Stimulated activated CD4-positive, alpha-beta T cell treated with anti-CD3 and anti-CD28 coated beads, Interleukin-2, amount 100 ng/mL, for 4 hours (primary cell): Measurements from ENCODE around the gene PC.
A peak's percentile ranks its signal among the peaks of the same experiment; 100 is the strongest.

Experiments
- DNase-seq: peaks from one replicate; pipeline ENCODE4 v3.0.0-alpha.2; 2020; ENCODE audit warnings: low read depth

The PC gene

GRCh38 chr11:66855574-66856495, 102.3 kb downstream of the PC start:
- peak; percentile 51 for DNase-seq

DNA sequence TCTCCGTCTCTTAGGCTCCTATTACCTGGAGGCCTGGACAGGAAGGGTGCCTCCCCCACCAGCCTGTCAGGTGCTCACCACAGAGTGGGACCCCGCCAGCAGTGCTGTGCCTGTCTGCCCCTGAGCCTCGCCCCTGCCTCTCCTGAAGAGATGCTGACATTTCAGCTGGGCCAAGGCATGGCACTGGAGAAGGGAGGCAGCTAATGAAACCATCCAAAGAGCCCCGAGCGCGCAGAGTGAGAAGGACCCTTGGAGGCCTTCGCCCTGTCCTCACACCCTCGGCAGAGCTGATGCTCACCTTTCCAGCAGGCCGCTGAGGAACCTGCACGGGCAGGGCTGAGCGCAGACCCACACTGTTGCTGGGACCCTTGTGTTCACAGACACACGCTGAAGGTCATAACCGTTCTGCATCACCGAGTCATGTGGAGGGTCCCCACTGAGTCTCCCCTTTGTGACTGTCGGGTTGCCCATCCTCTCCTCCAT, 103.4 kb downstream of the PC start:
- DNase-seq = no peak

GRCh38 chr11:66854231-66854661, 103.9 kb downstream of the PC start:
- no peak for DNase-seq

- DNase-seq = no peak
Measured at GRCh38 chr11:66853242-66854229, 104.6 kb downstream of the PC start.

DNA sequence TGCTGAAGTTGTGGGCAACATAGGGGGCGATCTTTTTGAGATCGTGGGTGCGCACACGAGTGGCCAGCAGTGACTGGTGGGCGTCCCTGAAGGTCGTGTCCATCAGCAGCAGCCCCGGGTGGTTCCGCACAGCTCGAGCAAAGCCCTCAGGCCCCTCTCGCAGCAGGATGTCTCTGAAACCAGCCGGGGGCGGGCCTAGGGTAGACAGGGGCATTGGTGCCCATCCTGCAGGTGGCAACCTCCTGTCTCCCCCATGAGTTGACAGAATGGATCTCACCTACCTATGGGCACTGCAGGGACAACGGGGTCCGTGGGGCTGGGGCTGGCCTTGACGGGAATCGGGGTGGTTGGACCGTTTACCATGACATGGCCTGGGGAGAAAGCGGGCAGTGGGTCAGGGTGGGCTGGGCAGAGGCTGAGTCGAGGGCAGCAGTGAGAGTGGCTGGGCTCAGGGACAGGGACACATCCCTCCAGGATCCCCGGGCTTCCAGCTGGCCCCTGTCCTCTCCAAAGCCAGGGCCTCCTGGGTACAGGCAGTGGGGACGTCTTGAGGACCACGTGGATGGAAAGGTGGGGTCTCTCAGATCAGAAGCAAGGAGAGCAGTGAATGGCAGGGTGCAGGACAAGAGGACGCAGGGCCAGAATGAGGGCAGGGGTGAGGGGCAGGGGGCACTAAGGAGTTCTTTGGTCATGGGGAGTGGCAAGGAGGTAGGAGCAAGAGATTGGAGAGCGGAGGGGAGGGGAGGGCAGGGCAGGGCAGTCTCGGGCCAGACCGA, 105.5 kb downstream of the PC start:
- DNase-seq = no peak

- DNase-seq = no peak
Measured at GRCh38 chr11:66851698-66852465, 106.3 kb downstream of the PC start.

DNA sequence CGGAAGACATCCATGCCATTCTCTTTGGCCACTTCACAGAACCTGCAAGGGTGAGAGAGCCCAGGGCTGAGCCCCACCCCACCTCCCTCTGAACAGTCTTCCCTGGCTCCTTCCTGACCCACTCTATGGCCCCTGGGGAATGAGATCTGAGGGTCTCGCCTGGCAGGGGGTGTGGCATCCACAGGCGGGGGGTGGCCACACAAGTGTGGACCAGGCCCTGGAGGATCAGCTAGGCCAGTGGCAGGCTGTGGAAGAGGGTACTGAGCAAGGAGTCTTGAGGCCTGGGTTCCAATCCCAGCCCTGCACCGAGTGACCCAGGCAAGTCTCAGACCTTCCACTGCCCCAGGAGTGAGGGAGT, 107.0 kb downstream of the PC start:
- DNase-seq = no peak

DNA sequence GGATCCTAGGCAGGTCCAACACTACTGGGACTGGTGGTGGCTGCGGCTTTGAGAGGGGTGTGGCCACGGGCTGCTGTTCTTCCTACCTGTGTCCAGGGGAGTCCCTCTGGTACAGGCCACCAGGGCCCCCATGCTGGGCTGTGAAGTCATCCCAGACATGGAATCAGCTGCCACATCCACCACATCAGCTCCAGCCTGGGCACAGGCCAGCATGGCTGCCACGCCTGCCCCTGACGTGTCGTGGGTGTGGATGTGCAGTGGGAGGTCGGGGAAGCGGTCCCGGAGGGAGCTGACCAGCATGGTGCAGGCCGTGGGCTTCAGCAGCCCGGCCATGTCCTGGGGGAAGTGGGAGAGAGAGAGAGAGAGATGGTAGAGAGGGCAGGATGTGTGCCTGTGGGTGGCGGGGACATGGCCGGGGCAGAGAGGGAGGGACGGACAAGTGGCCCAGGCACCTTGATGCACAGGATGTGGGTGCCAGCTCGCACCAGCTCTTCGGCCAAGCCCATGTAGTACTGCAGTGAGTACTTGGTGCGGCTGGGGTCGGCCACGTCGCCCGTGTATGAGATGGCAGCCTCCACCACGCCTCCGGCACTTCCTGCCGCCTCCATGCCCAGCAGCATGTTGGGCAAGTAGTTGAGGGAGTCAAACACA, 107.5 kb downstream of the PC start:
- DNase-seq = no peak

DNA sequence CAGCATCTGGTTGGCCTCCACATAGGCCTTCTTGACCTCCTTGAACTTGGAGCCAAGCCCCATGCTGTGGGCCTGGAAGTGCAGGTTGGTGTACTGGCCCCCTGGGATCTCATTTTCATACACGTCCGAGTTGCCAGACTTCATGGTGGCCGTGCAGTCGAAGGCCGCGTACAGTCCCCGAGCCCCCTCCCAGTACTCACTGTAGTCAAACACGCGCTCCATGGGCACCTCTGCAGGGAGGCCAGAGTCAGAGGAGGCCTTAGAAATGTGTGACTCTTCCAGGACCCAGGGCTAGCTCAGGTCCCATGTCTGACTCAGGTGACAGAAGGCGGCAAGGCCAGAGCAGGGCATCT, 108.0 kb downstream of the PC start:
- no peak for DNase-seq

GRCh38 chr11:66849501-66850234, 108.5 kb downstream of the PC start:
- DNase-seq = no peak

DNA sequence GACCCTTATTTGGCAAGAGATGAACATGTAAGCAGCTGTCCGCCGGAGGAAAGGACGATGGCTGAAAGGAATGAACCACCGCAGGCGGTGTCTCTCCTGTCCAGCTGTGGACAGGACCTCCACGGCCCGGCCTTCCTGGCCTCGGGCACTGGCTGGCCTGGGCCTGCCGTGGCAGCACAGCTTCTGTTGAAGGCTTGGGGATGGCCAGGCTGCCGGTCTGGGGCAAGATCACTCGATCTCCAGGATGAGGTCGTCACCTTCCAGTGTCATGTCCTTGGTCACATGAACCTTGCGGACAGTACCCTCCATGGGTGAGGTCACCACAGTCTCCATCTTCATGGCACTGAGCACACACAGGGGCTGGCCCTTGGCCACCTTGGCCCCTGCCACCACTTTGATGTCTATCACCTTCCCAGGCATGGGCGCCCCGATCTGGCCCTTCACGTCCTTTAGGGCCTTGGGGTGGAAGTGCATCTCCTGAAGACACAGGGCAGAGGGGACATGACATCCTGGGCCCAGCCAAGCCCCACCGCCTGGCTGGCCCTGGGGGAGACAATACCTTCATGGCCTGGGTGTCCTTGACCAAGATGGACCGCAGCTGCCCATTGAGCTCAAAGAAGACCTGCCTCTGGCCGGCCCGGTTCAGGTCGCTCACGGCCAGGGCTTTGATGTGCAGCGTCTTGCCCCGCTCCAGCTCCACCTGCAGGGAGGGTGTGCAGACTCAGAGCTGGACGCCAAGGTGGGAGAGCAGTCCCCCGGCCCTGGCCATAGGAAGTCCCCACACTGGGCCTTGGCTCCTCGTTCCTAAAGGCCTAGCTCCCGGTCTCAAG, 109.3 kb downstream of the PC start:
- no peak for DNase-seq

DNA sequence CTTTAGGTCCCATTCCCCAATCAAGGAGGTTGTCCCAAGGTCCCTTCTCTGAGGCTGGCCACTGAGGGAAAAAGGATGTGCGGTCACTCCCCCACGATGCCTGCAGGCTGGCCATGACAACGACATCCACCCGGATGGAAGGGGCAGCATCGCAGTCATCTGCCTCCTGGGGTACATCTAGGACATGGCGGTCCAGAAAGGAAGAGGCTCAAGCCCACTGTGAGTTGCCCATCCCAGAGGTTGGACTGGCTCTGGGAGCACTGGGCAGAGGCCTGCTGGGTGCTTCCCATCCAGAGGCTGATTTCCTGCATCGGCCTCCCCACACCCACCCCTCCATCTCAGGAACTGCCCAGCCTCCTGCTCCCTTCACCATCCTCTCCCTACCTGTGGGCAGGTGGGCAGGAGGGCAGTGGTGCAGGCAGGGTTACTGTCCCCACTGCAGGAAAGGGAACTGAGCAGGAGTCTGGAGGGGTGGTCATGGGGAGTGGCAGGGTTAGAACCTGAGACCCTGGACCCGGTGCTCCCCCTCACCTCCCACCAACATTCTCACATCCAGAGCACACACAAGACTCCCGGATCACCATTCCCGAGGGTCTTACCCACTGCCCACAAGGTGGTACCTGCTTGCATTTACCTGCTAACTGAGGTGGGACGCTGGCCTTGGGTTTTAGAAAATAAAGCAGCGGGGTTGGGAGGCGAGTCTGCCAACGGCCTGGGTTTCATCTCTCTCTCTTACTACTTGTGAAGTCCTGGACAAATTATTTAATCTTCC, 110.5 kb downstream of the PC start:
- DNase-seq = no peak

GRCh38 chr11:66846671-66847091, 111.5 kb downstream of the PC start:
- no peak for DNase-seq

DNA sequence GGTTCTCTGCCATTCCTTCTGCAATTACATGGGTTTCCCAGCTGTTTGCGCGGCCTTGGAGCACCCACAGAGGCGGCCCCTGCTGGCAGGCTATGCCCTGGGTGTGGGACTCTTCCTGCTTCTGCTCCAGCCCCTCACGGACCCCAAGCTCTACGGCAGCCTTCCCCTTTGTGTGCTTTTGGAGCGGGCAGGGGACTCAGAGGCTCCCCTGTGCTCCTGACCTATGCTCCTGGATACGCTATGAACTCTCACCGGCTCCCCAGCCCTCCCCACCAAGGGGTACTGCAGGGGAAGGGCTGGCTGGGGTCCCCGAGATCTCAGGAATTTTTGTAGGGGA, 112.3 kb downstream of the PC start:
- DNase-seq = no peak

DNA sequence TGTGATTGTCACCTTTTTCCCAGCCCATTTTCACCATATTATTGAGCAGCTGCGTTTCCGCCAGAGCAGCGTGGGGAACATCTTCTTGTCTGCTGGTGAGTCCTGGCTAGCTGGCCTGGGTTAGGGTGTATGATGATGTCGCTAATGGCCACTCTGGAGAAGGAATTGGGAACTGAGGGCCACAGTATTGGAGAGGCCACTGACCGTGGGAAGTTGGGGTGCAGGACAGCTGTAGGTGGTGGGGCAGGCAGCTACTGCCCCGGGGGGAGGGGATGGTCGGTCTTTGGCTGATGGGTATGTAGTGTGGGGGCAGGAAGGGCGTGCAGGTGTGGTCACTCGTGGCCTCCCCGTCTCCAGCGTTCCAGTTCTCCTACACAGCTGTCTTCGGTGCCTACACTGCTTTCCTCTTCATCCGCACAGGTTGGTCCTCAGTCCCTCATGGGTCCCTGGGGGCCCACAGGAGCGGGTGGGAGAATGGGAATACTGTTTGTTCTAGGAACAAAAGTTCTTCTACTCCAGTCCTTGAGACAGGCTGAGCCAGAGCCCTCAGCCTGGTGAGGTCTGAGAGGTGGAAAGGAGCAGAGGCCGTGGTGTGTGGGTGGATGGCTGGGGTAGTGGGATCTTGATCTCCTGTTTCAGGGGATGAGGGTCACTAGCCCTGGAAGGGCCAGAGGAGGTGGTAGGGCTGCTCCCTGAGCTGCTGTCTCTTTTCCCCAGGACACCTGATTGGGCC, 112.9 kb downstream of the PC start:
- no peak for DNase-seq

GRCh38 chr11:66844496-66845142, 113.6 kb downstream of the PC start:
- no peak for DNase-seq
